ENCODE measurements around the gene GTF2IRD1.
A peak's percentile ranks its signal among the peaks of the same experiment; 100 is the strongest.
"Not testable (repeated sequence)": the region's sequence is repeated elsewhere in the genome, so short reads cannot be mapped to it uniquely, and the experiment has no call there.

The GTF2IRD1 gene

DNA sequence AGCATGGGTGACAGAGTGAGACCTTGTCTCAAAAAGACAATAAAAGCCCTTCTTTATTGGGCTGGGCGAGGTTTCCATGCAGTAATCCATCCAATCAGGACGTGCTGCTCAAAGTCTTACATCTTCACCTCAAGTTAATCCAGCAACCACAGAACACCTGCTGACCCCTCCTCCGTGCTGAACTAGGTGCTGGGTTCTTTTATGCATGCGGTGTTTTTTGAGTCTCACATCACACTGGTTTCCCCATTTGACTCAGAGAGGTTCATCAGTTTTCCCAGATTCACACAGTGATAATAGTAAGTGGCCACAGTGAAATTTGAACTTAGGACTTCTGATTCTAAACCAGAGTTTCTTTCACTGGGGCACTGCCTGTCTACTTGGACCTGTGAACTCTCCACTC is 145.5 kb downstream of the GTF2IRD1 start:
- DNase-seq (ENCODE audit: low read depth), result no peak

DNA sequence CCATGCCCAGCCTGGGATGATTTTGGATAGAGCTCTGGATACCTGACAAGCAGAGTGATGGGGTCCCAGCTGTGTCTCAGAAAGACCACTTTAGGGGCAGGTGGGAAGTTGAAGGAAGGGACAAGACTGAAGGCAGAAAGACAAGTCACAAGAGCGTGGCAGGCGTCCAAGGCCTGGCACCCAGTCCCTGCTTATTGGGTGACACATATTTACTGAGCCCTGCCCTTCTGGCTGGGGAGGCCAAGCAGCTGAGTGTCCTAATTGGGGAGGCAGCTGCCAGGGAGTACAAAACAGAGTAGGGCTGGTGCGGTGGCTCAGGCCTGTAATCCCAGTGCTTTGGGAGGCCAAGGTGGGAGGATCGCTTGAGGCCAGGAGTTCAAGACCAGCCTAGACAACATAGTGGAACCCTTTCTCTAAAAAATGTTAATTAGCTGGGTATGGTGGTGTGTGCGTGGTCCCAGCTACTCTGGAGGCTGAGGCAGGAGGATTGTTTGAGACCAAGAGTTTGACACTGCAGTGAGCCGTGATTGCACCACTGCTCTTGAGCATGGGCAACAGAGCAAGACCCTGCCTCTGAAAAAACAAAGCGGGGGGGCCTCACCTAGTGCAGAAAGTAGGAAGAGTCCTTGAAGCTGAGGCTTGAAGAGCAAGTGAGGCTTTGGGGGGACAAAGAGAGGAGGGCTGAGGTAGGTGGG is 150.8 kb downstream of the GTF2IRD1 start:
- DNase-seq (ENCODE audit: low read depth), result no peak

DNA sequence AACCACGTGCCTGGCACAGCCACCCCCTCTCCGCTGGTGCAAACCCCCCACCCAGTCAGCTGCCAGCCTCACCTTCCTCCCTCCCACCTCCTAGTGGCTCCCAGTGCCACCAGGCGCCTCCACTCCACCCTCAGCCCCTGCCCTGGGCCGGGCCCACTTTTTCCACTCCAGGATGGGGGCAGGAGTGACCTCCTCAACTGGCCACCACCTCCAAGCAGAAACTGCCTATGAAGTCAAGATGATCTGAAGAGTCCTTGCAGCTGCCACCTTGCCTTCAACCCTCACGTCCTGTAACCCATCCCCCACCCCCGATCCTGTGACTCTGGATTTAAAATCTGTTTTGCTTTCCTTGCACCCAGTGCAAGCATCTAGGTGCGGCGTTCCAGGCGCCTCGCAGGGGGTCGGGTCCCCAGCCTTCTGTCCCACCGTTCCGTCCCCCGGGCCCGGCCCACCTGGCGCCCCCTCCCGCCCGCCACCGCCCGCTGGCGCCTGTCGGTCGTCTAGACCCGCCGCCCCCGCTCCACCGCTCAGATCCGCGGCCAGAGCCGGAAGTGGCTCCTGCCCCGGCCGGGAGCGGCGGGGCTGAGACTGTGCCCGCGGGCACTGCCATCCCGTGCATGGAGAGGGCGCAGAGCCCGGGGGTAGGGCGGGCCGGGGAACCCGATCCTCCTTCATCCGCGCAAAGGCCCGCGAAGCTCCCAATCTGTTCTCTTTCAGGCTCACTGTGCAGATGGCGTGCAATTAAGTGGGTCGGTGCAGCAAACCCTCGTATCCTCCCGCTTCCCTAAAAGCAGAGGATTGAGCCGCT is 152.6 kb downstream of the GTF2IRD1 start:
- no peak for DNase-seq (ENCODE audit: low read depth)

DNA sequence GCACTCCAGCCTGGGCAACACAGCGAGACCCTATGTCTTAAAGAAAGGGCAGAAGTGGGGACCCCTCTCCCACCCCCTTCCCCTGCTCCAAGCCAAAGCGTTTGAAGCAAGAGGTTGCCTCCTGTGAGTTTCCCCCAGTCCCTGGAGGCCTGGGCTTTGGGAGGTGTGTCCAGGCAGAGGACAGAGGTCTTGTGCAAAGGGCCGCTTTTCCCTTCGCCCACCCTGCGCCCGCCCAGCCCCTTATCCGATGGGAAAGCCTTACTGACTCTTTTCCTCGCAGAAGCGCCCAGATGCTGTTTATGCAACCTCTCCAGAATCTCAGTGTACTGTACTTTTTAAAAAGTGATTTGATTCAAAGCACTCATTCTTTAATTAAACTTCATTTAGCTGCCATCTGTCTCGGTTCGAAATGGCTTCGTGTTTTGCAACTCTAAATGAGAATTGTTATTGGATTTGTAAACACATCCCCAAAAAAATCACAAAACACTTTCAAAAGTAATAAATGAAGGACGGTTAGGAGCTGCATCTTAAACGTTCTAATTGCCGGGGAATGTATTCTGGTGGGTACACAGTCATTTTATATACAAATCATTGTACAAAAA is 153.3 kb downstream of the GTF2IRD1 start:
- no peak for DNase-seq (ENCODE audit: low read depth)

DNA sequence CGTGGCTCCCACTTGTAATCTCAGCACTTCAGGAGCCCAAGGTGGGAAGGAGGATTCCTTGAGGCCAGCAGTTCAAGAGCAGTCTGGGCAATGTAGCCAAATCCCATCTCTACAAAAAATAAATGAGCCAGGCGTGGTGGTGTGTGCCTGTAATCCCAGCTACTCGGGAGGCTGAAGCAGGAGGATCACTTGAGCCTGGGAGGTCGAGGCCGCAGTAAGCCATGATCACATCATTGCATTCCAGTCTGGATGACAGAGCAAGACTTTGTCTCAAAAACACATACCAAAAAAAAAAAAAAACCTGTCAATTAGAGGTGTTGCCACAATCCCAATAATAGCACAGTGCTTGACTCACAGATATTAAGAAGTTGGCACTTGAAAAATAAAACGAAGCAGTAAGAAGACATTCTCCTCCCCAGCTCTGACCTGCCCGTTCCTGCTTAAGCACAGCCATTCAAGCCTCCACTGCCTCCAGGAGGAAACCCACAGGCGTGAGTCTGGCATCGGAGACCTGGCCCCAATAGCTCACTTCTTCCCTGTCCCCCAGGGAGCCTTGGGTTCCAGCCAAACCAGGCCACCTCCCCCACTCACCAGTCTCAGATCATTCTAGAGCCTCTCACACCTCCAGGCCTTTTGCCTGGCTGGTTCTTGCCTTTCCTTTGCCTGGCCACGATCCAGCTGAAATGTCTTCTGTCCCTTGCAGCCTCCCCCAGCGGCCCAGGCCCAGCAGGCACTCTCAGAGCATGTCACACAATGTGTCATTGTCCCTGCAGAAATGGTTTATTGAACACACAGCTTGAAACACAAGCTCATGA is 158.5 kb downstream of the GTF2IRD1 start:
- no peak for DNase-seq (ENCODE audit: low read depth)

DNA sequence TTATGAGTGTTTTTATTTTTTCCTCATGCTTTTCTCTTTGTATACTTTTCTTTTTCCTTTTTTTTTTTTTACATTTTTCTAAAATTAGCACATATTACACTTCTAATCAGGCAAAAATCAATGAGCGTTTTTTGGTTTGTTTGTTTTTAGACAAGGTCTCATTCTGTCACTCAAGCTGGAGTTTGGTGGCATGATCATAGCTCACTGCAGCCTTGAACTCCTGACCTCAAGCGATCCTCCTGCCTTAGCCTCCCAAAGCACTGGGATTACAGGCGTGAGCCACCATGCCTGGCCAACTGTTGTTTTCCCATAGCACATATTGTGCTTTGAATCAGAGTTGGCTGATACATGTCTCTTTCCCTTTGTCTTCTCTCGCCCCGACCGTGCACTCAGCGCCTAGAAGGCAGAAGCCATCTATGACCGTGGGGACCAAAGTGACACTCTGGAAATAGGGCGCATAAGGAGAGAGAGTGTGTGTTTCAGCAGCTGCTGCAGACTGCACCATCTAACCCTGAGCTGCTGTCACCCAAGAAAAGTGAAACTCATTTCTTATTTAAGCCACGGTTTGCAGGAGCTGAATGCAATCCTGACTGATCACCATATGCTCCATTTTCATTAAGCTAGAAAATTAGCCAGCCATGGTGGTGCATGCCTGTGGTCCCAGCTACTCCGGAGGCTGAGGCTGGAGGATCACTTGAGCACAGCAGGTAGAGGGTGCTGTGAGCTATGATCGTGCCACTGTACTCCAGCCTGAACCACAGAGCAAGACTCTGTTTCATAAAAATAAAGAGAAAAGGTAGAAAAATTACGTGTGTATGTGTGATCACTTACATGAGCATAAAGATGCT is 162.5 kb downstream of the GTF2IRD1 start:
- no peak for DNase-seq (ENCODE audit: low read depth)

DNA sequence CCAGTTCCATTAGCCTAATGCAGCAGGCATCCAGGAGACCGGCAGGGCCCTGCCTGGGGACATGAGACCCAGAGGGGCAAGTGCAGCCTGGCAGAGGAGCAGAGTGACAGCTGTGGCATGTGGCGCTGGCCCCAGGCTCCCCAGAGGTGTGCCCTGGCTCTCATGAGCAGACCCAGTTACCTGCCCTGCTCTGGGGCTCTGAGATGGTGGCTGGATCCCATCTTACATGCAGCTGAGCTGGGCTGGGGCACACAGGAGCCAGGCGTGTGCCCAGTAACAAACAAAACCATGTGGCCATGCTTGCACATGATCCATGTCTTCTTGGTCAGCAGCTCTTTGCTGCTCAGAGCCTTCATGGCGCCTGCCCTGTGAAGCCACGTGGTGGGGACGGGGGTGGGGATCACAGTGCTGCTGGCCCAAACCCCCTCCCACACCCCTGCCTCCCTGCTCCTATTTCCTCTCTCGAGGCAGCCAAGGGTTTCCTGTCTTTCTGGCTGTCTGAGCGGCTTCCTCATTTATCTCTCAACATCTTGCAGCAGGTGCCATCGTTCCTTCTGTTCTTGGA is 163.6 kb downstream of the GTF2IRD1 start:
- DNase-seq (ENCODE audit: low read depth), result no peak

DNA sequence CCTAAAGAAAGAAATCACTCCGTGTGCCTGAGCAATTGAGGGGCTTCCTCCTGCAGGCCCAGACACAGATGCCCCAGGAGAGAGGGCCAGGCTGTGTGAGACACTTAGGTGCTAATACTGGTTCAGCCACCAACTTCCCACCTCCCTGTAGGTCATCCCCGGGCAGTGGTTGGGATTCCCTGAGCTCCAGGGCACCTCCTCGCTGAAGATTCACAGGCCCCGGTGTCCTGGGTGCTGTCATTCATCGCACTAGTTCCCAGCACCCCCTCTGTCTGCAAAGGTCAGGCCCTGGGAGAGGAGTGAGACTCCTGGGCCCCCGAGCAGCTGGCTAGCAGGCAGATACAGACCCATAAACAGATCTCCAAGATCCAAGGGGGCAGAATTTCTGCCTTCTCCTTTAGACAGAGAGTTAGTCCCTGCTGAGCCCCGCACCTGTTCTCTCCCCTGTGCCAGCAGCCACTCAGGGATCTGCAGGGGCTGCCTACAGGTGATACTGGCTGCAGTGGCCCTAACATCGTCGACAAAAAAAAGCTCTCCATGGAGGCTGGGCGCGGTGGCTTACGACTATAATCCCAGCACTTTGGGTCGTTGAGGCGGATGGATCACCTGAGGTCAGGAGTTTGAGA is 165.6 kb downstream of the GTF2IRD1 start:
- no peak for DNase-seq (ENCODE audit: low read depth)

DNA sequence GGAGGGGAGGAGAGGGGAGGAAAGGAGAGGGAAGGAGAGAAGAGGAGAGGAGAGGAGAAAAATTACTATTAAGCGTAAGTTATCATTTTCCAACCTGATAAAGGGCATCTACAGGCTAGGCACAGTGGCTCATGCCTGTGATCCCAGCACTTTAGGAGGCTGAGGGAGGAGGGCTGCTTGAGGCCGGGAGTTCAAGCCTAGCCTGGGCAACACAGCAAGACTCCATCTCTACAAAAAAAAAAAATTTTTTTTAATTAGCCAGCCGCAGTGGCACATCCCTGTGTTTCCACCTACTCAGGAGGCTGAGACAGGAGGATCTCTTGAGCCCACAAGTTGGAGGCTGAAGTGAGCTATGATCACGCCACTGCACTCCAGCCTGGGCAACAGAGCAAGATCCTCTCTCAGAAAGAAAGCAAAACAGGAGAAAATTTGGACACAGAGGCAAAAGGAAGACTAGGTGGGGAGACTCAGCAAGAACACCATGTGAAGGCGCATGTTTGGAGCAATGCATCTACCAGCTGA is 168.6 kb downstream of the GTF2IRD1 start:
- DNase-seq (ENCODE audit: low read depth), result no peak

DNA sequence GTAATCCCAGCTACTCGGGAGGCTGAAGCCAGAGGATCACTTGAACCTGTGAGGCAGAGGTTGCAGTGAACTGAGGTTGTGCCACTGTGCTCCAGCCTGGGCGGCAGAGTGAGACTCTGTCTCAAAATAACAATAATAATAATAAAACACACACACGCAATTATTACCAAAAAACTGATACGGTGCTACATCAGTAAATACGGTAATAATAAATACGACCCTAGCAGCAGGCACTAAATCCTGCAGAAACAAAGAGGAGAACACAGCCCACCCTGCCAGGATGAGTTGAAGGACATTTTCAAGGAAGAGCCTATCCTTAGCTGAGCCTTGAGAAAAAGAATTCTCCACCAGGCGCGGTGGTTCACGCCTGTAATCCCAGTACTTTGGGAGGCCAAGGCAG is 169.4 kb downstream of the GTF2IRD1 start:
- no peak for DNase-seq (ENCODE audit: low read depth)

DNA sequence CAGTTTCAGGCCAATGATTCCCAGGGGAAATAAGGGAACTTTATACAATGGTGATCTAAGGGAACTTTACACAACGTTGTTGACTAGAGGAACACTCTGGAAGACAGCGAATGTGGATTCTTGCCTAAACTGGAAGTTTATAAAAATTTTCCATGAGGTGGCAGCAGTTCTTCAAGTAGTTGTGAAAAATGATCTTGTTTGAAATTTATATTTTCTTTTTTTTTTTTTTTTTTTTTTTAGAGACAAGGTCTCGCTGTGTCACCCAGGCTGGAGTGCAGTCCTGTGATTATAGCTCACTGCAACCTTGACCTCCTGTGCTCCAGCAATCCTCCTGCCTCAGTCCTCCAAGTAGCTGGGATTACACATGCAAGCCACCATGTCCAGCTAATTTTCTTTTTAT is 171.7 kb downstream of the GTF2IRD1 start:
- DNase-seq (ENCODE audit: low read depth), result peak; percentile 57

DNA sequence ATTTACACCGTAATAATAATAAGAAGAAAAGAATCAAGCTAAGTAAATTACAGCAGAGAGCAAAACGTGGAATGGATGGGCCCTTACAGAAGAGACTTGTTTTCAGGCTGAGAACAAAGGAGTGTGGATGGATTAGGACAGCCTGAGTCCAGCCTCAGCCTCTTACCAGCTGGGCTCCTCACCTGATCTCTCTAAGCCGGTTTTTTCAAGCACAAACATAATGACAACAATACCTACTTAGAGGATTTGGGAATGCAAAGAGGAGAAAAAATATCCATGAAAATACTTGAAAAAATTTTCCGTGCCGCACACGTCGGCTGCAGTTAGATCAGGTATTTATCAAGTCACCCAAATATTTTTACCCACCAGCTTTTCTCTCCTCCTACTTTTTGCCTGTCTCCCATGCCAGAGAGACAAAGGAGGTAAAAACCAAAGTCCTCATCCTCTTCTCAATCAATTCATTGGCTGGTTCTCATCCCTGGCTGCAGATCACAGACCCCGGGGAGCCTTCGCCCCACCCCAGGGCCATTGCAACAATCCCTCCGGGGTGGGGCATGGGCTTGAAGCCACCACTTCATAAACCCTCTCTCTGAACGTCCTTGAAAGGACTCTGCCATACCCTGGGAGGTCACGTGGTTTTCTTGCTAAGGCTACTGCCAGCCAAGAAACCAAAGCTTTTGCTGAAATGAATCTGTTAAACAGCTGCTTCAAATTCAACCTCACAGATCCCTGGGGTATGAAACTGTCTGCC is 174.1 kb downstream of the GTF2IRD1 start:
- DNase-seq (ENCODE audit: low read depth), result peak; percentile 89

DNA sequence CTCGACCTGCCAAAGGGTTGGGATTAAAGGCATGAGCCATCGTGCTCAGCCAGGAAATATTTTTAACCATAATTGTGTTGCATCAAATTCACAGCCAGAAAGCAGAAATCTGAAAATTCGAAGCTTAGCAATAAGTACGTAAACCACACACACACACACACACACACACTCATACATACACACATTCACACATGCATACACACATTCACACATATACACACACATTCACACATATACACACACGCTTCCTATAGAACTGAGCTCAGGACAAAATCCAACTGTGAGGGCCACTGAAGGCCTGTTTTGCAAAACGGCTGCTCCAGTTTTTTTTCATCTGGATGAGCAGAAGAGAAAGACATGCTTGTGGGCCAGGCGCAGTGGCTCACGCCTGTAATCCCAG is 178.8 kb downstream of the GTF2IRD1 start:
- DNase-seq (ENCODE audit: low read depth), result no peak

DNA sequence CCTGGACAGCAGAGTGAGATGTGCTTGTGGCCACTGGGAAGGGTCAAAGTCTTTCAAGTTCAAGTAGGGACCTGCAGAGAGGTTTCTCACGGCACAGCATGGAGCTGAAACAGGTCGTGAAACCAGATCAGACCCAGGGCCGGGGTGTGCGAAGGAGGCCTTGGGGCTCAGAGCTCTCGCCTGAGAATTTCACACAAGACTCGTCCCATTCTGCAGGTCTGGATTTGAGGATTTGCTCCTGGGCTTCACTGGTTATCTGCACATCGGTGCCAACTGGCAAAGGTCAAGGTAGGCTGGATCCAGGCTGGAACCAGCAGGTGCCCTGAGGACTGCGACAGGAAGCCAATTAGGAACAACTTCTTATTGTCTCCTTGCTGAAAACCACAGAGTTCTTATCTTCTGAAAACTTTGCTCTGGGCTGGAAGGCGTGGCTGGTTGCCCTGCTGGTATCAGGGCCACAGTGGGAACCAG is 179.8 kb downstream of the GTF2IRD1 start:
- DNase-seq (ENCODE audit: low read depth), result no peak

DNA sequence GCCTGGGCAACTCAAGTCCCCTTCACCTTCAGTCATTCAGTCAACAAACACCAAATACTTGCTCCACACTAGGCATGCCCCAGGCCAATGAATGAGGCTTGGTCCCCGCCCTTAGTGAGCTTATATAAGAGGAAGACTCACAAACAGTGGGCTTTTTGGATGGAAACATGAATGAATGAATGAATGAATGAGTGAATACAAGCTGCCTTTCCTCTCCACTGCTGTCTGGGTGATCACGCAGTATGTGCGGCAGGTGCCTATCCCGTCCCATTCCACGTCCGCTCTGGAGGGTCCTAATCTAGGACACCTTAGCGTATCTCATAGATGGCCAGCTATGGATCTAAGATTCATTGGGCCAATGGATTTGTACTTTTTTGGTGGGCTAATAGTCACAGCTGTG is 184.0 kb downstream of the GTF2IRD1 start:
- no peak for DNase-seq (ENCODE audit: low read depth)

DNA sequence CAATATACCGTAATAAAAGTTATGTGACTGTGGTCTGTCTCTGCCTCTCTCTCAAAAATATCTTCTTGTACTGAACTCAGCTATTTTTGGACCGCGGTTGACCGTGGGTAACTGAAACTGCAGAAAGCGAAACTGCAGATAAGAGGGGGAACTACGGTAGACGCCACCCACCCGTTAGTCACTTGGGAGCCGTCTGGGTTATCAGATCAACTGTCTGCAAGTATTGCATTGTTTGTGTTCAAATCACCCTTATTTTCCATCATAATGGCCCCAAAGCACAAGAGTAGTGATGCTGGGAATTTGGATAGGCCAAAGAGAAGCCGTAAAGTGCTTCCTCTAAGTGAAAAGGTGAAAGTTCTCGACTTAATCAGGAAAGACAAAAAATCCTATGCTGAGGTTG is 196.3 kb downstream of the GTF2IRD1 start:
- DNase-seq (ENCODE audit: low read depth), result not testable (repeated sequence)

DNA sequence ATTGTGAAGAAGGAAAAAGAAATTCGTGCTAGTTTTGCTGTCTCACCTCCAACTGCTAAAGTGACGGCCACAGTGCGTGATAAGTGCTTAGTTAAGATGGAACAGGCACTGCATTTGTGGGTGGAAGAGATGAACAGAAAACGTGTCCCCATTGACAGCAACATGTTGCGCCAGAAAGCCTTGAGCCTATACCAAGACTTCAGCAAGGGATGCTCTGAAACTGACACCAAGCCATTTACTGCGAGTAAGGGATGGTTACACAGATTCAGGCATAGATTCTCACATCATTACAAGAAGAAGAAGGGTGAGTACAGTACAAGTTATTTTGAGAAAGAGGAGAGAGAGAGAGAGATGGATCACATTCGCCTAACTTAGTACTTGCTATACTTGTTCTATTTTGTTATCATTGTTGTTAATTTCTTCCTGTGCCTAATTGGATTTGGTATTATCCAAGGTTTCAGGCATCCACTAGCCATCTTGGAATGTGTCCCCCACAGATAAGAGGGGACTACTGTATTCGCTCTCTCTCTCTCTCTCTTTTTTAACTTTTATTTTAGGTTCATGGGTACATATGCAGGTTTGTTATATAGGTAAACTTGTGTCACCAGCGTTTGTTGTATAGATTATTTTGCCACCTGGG is 196.9 kb downstream of the GTF2IRD1 start:
- DNase-seq (ENCODE audit: low read depth), result not testable (repeated sequence)

DNA sequence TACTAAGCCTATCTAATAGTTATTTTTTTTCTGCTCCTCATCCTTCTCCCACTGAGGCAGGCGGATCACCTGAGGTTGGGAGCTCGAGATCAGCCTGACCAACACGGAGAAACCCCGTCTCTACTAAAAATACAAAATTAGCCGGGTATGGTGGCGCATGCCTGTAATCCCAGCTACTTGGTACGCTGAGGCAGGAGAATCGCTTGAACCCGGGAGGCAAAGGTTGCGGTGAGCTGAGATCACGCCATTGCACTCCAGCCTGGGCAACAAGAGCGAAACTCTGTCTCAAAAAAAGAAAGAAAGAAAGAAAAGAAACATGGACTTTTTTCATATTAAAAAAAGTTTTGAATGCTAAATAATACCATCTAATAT is 197.4 kb downstream of the GTF2IRD1 start:
- not testable (repeated sequence) for DNase-seq (ENCODE audit: low read depth)

Measured in fibroblast of the conjunctiva (primary cell).